Keratinocyte (primary cell): ENCODE measurements around the gene SYT2.
"Not testable (repeated sequence)": the region's sequence is repeated elsewhere in the genome, so short reads cannot be mapped to it uniquely, and the experiment has no call there.

Experiments
- EZH2 ChIP-seq: IDR thresholded peaks from one replicate; pipeline ENCODE4 v1.6.1; 2012; ENCODE audit warnings: inconsistent platforms, mild to moderate bottlenecking, low read length, moderate library complexity
- TF ChIP-seq, protein P1 (sequence below), 3 experiments: IDR thresholded peaks in 1 of 3; conservative IDR thresholded peaks in 1 of 3; optimal IDR thresholded peaks in 1 of 3; 2 replicates in 2 of 3; 3 replicates in 1 of 3; pipeline versions ENCODE3 to v1.5.1; 2011; ENCODE audit warnings: low read length in 3 of 3, mild to moderate bottlenecking in 3 of 3, moderate library complexity in 2 of 3, control low read depth in 1 of 3, inconsistent platforms in 1 of 3; ENCODE audit not compliant: insufficient read depth in 2 of 3; ENCODE audit errors: extremely low read depth in 1 of 3

DNA sequence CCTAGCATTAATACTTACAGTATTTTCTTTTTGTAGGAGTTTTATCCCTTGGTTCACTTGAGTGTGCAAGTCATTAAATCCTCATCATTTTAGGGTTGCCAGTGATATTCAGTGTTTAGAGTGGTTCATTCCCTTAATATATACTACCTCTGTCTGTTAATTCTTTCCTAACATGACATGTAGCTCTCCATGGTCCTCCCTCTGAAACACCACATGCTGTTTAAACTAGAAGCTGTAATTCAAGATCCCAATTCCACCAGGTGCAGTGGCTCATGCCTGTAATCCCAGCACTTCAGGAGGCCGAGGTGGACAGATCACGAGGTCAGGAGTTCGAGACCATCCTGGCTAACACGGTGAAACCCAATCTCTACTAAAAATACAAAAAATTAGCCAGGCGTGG is 127.9 kb downstream of the SYT2 start:
- TF ChIP-seq, protein P1, sequence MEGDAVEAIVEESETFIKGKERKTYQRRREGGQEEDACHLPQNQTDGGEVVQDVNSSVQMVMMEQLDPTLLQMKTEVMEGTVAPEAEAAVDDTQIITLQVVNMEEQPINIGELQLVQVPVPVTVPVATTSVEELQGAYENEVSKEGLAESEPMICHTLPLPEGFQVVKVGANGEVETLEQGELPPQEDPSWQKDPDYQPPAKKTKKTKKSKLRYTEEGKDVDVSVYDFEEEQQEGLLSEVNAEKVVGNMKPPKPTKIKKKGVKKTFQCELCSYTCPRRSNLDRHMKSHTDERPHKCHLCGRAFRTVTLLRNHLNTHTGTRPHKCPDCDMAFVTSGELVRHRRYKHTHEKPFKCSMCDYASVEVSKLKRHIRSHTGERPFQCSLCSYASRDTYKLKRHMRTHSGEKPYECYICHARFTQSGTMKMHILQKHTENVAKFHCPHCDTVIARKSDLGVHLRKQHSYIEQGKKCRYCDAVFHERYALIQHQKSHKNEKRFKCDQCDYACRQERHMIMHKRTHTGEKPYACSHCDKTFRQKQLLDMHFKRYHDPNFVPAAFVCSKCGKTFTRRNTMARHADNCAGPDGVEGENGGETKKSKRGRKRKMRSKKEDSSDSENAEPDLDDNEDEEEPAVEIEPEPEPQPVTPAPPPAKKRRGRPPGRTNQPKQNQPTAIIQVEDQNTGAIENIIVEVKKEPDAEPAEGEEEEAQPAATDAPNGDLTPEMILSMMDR (optimal IDR thresholded peaks at IDR 0.05 in 1 of 3, IDR thresholded peaks at IDR 0.05 in 1 of 3, conservative IDR thresholded peaks at IDR 0.05 in 1 of 3; ENCODE audit: extremely low read depth in 1 of 3, insufficient read depth in 2 of 3, low read length in 3 of 3) = not testable (repeated sequence)
- TF ChIP-seq EZH2 = not testable (repeated sequence)
